PC-9 (cell line): ENCODE results near the gene DIRAS1.

Experiments
- EZH2 ChIP-seq: fragments of 200-600 bp; sonication (generic); IDR thresholded peaks from 2 replicates; pipeline ENCODE4 v1.8.0; 2017; ENCODE audit warnings: antibody characterized with exemption, low read depth
- TF ChIP-seq, protein P1 (sequence below): fragments of 200-600 bp; sonication (generic); conservative IDR thresholded peaks from 2 replicates; pipeline ENCODE4 v1.6.1; 2017; ENCODE audit warnings: mixed run types, antibody characterized with exemption, mild to moderate bottlenecking, moderate library complexity

DNA sequence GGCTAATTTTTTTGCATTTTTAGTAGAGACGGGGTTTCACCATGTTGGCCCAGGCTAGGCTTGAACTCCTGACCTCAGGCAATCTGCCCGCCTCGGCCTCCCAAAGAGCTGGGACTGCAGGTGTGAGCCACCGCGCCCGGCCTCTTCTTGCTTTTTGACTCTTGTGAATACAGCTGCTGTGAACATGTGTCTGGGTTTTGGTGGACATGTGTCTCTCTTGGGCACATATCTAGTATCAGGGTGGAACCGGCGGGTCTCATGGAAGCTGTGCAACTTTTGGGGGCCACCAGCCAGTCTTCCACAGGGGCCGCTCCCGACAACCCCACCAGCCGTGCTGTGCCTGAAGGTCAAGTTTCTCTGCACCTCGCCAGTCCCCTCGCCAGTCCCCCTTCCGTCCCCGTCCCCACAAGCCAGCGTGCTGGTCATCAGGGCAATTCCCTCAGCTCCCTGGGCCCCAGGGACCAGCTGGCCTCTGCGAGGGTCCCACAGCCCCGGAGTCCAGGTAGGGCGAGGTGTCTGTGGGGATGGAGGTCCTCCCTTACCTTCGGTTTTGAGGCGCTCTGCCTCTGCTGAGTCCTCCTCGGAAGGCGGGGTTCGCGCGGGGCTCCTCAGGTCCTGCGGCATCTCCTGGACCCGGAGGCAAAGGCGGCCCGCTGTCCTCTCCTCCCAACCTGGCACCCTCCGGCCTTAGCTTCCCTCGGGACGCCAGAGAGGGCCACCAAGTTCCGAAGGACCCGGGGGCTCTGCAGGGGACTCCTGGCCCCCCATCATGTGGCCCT is 45.6 kb upstream of the DIRAS1 start:
- TF ChIP-seq, protein P1, sequence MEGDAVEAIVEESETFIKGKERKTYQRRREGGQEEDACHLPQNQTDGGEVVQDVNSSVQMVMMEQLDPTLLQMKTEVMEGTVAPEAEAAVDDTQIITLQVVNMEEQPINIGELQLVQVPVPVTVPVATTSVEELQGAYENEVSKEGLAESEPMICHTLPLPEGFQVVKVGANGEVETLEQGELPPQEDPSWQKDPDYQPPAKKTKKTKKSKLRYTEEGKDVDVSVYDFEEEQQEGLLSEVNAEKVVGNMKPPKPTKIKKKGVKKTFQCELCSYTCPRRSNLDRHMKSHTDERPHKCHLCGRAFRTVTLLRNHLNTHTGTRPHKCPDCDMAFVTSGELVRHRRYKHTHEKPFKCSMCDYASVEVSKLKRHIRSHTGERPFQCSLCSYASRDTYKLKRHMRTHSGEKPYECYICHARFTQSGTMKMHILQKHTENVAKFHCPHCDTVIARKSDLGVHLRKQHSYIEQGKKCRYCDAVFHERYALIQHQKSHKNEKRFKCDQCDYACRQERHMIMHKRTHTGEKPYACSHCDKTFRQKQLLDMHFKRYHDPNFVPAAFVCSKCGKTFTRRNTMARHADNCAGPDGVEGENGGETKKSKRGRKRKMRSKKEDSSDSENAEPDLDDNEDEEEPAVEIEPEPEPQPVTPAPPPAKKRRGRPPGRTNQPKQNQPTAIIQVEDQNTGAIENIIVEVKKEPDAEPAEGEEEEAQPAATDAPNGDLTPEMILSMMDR = no peak
- TF ChIP-seq EZH2 = no peak
